ENCODE data around the gene IL2RG. TPM values are rescaled to one million over a fixed set of nuclear protein-coding genes. Genes with fewer than 3 reads are reported as not detected.

Gene IL2RG
- total and polyA plus RNA-seq, 2 donors (not counting 1 experiment from before 2014, with no cell fraction given): 297 to 419 TPM

GRCh38 chrX:71103110-71103983 lies 8.0 kb downstream of the IL2RG start:
- ChIA-PET POLR2A (interaction anchor here (0.7 to 3.8 kb wide), 3 partner anchors 9 to 23 kb away, joined by 3 to 29 read pairs (median 15); partner anchors contain the start of genes IL2RG and MED12), CTCF (interaction anchor here (0.7 to 5.2 kb wide), 2 partner anchors 9 to 26 kb away, joined by 5 to 78 read pairs; partner anchors contain the start of gene IL2RG)
- no peaks in the 10 kb centered on the region for H3K9me3 ChIP-seq (ENCODE audit: control extremely low read depth in 1 of 3, control insufficient read depth in 2 of 3, insufficient read depth in 1 of 3, low read length in 2 of 3)
- Mint-ChIP-seq H3K9me3 (ENCODE audit: insufficient read depth) (no peaks in the 10 kb centered on the region), H3K4me3 (peak overlapping the region; percentile 73), H3K27ac (peak overlapping the region; percentile 90), H3K27me3 (no peaks in the 10 kb centered on the region), H3K4me1 (peaks cover 59% of the 10 kb centered on the region)
- H3K27ac ChIP-seq (ENCODE audit: low read length in 2 of 2): peak overlapping the region; percentile 67 to 83
- DNase-seq: peak; percentile 60
- H4K20me1 ChIP-seq (ENCODE audit: control insufficient read depth, insufficient read depth, low read length, poor library complexity, severe bottlenecking): no peaks in the 10 kb centered on the region
- TF ChIP-seq EZH2 (IDR thresholded peaks at IDR 0.05; ENCODE audit: borderline replicate concordance, insufficient read depth, low read depth, low read length, poor library complexity, severe bottlenecking): no peak
- TF ChIP-seq, protein P1, sequence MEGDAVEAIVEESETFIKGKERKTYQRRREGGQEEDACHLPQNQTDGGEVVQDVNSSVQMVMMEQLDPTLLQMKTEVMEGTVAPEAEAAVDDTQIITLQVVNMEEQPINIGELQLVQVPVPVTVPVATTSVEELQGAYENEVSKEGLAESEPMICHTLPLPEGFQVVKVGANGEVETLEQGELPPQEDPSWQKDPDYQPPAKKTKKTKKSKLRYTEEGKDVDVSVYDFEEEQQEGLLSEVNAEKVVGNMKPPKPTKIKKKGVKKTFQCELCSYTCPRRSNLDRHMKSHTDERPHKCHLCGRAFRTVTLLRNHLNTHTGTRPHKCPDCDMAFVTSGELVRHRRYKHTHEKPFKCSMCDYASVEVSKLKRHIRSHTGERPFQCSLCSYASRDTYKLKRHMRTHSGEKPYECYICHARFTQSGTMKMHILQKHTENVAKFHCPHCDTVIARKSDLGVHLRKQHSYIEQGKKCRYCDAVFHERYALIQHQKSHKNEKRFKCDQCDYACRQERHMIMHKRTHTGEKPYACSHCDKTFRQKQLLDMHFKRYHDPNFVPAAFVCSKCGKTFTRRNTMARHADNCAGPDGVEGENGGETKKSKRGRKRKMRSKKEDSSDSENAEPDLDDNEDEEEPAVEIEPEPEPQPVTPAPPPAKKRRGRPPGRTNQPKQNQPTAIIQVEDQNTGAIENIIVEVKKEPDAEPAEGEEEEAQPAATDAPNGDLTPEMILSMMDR (IDR thresholded peaks at IDR 0.05): no peak
- intact Hi-C loops (cut with micrococcal nuclease): loop anchor here (1.0 to 2.0 kb wide), 2 partner anchors 8 to 15 kb away; partner anchors contain the start of genes IL2RG and MED12
- peak overlapping the region in 1 of 5 experiments; percentile 41 for H3K4me3 ChIP-seq (ENCODE audit: control extremely low read depth in 1 of 5, extremely low read depth in 1 of 5, insufficient read depth in 1 of 5, low read depth in 2 of 5, low read length in 4 of 5)
- H3K36me3 ChIP-seq (replicated peaks in 1 of 2; ENCODE audit: control extremely low read depth in 1 of 2, control insufficient read depth in 1 of 2, extremely low read depth in 1 of 2, insufficient read depth in 2 of 2, low read length in 1 of 2): peaks cover 0 to 14% of the 10 kb centered on the region in 2 experiments
- WGBS (ENCODE audit: insufficient coverage): no CpG with 5 or more reads among the region's 10 CpGs
- no peaks in the 10 kb centered on the region for H3K27me3 ChIP-seq (replicated peaks in 1 of 4; ENCODE audit: control extremely low read depth in 1 of 4, control insufficient read depth in 3 of 4, insufficient read depth in 4 of 4, low read length in 3 of 4)
- peaks cover 52 to 60% of the 10 kb centered on the region in 2 donors for H3K4me1 ChIP-seq (ENCODE audit: control insufficient read depth in 2 of 2, insufficient read depth in 2 of 2, low read length in 2 of 2)
- peaks cover 5% of the 10 kb centered on the region for H3K79me2 ChIP-seq (ENCODE audit: control insufficient read depth, insufficient read depth, low read length)
- peak overlapping the region; percentile 28 for H2AFZ ChIP-seq (ENCODE audit: insufficient read depth, low read depth, low read length, poor library complexity, severe bottlenecking)
- peak overlapping the region; percentile 35 for H3K9ac ChIP-seq (ENCODE audit: low read length)
- peak overlapping the region; percentile 66 for H3K4me2 ChIP-seq (replicated peaks; ENCODE audit: low read depth, low read length, poor library complexity, severe bottlenecking)
- ATAC-seq (ENCODE audit: low read depth): peak; percentile 67

Measured in B cell (primary cell).